ENCODE measurements around the gene TUBB3.

Gene TUBB3

GRCh38 chr16:89955001-89955685 lies 32.0 kb downstream of the TUBB3 start (continued):
- TF ChIP-seq PATZ1 (CRISPR knock-in tag; IDR thresholded peaks at IDR 0.05; ENCODE audit: borderline replicate concordance) (no peak), SNAI2 (CRISPR knock-in tag; IDR thresholded peaks at IDR 0.05) (no peak)

- no peak for TF ChIP-seq CSDC2 (CRISPR knock-in tag; IDR thresholded peaks at IDR 0.05)
- no peak for TF ChIP-seq ZFP30 (CRISPR knock-in tag; IDR thresholded peaks at IDR 0.05)
- TF ChIP-seq CREB5 (CRISPR knock-in tag; IDR thresholded peaks at IDR 0.05; ENCODE audit: low read depth) = no peak
- TF ChIP-seq ZFP3 (CRISPR knock-in tag; IDR thresholded peaks at IDR 0.05) = no peak
- no peak for TF ChIP-seq ISL1 (CRISPR knock-in tag; IDR thresholded peaks at IDR 0.05)
- no peak for TF ChIP-seq TCF4 (CRISPR knock-in tag; IDR thresholded peaks at IDR 0.05; ENCODE audit: borderline replicate concordance)
- no peak for TF ChIP-seq RARB (CRISPR knock-in tag; IDR thresholded peaks at IDR 0.05)
- TF ChIP-seq SNAI2 (CRISPR knock-in tag; IDR thresholded peaks at IDR 0.05) = no peak
- no peak for TF ChIP-seq ZNF565 (CRISPR knock-in tag; conservative IDR thresholded peaks at IDR 0.05; ENCODE audit: low read depth)
- no peak for TF ChIP-seq ZC3H10 (CRISPR knock-in tag; IDR thresholded peaks at IDR 0.05)
- TF ChIP-seq GLIS3 (CRISPR knock-in tag; IDR thresholded peaks at IDR 0.05) = no peak
- TF ChIP-seq ARNTL (CRISPR knock-in tag; IDR thresholded peaks at IDR 0.05; ENCODE audit: borderline replicate concordance, low read depth) = no peak
- no peak for TF ChIP-seq ZNF70 (CRISPR knock-in tag; IDR thresholded peaks at IDR 0.05)
- no peak for TF ChIP-seq PATZ1 (CRISPR knock-in tag; IDR thresholded peaks at IDR 0.05; ENCODE audit: borderline replicate concordance)
- no peak for TF ChIP-seq OSR1 (CRISPR knock-in tag; IDR thresholded peaks at IDR 0.05)
- TF ChIP-seq, protein P1, sequence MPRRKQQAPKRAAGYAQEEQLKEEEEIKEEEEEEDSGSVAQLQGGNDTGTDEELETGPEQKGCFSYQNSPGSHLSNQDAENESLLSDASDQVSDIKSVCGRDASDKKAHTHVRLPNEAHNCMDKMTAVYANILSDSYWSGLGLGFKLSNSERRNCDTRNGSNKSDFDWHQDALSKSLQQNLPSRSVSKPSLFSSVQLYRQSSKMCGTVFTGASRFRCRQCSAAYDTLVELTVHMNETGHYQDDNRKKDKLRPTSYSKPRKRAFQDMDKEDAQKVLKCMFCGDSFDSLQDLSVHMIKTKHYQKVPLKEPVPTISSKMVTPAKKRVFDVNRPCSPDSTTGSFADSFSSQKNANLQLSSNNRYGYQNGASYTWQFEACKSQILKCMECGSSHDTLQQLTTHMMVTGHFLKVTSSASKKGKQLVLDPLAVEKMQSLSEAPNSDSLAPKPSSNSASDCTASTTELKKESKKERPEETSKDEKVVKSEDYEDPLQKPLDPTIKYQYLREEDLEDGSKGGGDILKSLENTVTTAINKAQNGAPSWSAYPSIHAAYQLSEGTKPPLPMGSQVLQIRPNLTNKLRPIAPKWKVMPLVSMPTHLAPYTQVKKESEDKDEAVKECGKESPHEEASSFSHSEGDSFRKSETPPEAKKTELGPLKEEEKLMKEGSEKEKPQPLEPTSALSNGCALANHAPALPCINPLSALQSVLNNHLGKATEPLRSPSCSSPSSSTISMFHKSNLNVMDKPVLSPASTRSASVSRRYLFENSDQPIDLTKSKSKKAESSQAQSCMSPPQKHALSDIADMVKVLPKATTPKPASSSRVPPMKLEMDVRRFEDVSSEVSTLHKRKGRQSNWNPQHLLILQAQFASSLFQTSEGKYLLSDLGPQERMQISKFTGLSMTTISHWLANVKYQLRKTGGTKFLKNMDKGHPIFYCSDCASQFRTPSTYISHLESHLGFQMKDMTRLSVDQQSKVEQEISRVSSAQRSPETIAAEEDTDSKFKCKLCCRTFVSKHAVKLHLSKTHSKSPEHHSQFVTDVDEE (CRISPR knock-in tag; IDR thresholded peaks at IDR 0.05) = no peak
- TF ChIP-seq ZNF8 (CRISPR knock-in tag; IDR thresholded peaks at IDR 0.05) = no peak
- ATAC-seq = no peak
Observed at GRCh38 chr16:89956505-89957215, 33.5 kb downstream of the TUBB3 start.

- no peak for TF ChIP-seq ZFP3 (CRISPR knock-in tag; IDR thresholded peaks at IDR 0.05)
- TF ChIP-seq OSR1 (CRISPR knock-in tag; IDR thresholded peaks at IDR 0.05) = no peak
- ATAC-seq = no peak
Observed at GRCh38 chr16:89957216-89957785, 34.2 kb downstream of the TUBB3 start.

DNA sequence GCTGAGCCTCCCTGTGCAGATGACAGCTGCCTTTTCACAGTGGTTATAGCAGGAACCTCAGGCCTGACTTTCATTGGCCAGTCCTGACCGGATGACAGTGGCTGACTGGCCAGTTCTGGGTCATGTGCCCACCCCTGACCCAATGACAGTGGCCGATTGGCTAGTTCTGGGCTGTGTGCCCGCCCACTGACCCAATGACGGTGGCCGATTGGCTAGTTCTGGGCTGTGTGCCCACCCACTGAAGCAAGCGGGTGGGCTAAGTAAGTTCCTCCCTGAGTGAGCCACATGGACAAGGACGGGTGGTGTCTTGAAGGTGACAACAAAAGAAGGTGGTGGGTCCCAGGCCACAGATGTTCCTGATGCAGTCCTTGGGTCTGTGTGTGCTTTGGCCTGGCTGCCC lies 34.9 kb downstream of the TUBB3 start:
- peak; percentile 96 for ATAC-seq
- TF ChIP-seq CSDC2 (CRISPR knock-in tag; IDR thresholded peaks at IDR 0.05) (no peak), PPARA (CRISPR knock-in tag; IDR thresholded peaks at IDR 0.05; ENCODE audit: borderline replicate concordance) (no peak), PATZ1 (CRISPR knock-in tag; IDR thresholded peaks at IDR 0.05; ENCODE audit: borderline replicate concordance) (no peak), ARNTL (CRISPR knock-in tag; IDR thresholded peaks at IDR 0.05; ENCODE audit: borderline replicate concordance, low read depth) (no peak)
- TF ChIP-seq, protein P2, sequence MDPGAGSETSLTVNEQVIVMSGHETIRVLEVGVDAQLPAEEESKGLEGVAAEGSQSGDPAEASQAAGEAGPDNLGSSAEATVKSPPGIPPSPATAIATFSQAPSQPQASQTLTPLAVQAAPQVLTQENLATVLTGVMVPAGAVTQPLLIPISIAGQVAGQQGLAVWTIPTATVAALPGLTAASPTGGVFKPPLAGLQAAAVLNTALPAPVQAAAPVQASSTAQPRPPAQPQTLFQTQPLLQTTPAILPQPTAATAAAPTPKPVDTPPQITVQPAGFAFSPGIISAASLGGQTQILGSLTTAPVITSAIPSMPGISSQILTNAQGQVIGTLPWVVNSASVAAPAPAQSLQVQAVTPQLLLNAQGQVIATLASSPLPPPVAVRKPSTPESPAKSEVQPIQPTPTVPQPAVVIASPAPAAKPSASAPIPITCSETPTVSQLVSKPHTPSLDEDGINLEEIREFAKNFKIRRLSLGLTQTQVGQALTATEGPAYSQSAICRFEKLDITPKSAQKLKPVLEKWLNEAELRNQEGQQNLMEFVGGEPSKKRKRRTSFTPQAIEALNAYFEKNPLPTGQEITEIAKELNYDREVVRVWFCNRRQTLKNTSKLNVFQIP (CRISPR knock-in tag; IDR thresholded peaks at IDR 0.05; ENCODE audit: borderline replicate concordance, low read depth) = no peak
